Astrocyte (in vitro differentiated cells and primary cell): ENCODE data around the gene EID3. TPM values are rescaled to one million over a fixed set of nuclear protein-coding genes. Genes with fewer than 3 reads are reported as not detected.

Experiments
- DNase-seq: peaks from one replicate; pipeline ENCODE4 v3.0.0-alpha.2; 2010; ENCODE audit warnings: low read depth
- FAIRE-seq: peaks from 2 replicates; lab custom pipeline; 2011; peaks lifted over from hg19 to GRCh38; lab: Jason Lieb, UNC
- H2AFZ ChIP-seq: 2 replicates; pipeline ENCODE4 v1.6.0; 2012; ENCODE audit warnings: low read depth, low read length, inconsistent platforms
- H3K27ac ChIP-seq: 2 replicates; pipeline ENCODE4 v1.5.1; 2011; ENCODE audit warnings: low read depth, low read length, inconsistent platforms
- H3K27me3 ChIP-seq: 2 replicates; pipeline ENCODE4 v1.6.0; 2011; ENCODE audit warnings: low read length, inconsistent platforms; ENCODE audit not compliant: insufficient read depth
- H3K36me3 ChIP-seq: 2 replicates; pipeline ENCODE4 v1.5.1; 2011; ENCODE audit warnings: low read length, inconsistent platforms; ENCODE audit not compliant: insufficient read depth
- H3K4me1 ChIP-seq: 2 replicates; pipeline ENCODE4 v1.5.1; 2011; ENCODE audit warnings: low read length, inconsistent platforms; ENCODE audit not compliant: insufficient read depth
- H3K4me2 ChIP-seq: 2 replicates; pipeline ENCODE4 v1.6.0; 2012; ENCODE audit warnings: low read length, inconsistent platforms
- H3K4me3 ChIP-seq: 2 replicates; pipeline ENCODE4 v1.5.1; 2011; ENCODE audit warnings: low read depth, mild to moderate bottlenecking, low read length, inconsistent platforms; ENCODE audit not compliant: insufficient read depth
- H3K79me2 ChIP-seq: 2 replicates; pipeline ENCODE4 v1.6.0; 2012; ENCODE audit warnings: mild to moderate bottlenecking, low read length, inconsistent platforms; ENCODE audit not compliant: insufficient read depth
- H3K9ac ChIP-seq: 2 replicates; pipeline ENCODE4 v1.6.0; 2012; ENCODE audit warnings: mild to moderate bottlenecking, low read length, inconsistent platforms
- H3K9me3 ChIP-seq: 2 replicates; pipeline ENCODE4 v1.5.1; 2012; ENCODE audit warnings: low read depth, mild to moderate bottlenecking, low read length, inconsistent platforms; ENCODE audit not compliant: insufficient read depth
- H4K20me1 ChIP-seq: 2 replicates; pipeline ENCODE4 v1.6.0; 2012; ENCODE audit warnings: low read length, inconsistent platforms; ENCODE audit not compliant: insufficient read depth
- H3K27ac Mint-ChIP-seq: one replicate; pipeline ENCODE4 v1.8.0; 2021; ENCODE audit warnings: mild to moderate bottlenecking, mixed read lengths; ENCODE audit not compliant: unreplicated experiment
- H3K27me3 Mint-ChIP-seq: one replicate; pipeline ENCODE4 v1.8.0; 2021; ENCODE audit warnings: low read depth, mixed read lengths; ENCODE audit not compliant: unreplicated experiment
- H3K36me3 Mint-ChIP-seq: one replicate; pipeline ENCODE4 v1.8.0; 2021; ENCODE audit warnings: low read depth, mixed read lengths; ENCODE audit not compliant: unreplicated experiment
- H3K4me1 Mint-ChIP-seq: one replicate; pipeline ENCODE4 v1.8.0; 2021; ENCODE audit warnings: low read depth, mixed read lengths; ENCODE audit not compliant: unreplicated experiment
- H3K4me3 Mint-ChIP-seq: one replicate; pipeline ENCODE4 v1.8.0; 2021; ENCODE audit warnings: mild to moderate bottlenecking, moderate library complexity, mixed read lengths; ENCODE audit not compliant: unreplicated experiment
- H3K9me3 Mint-ChIP-seq: one replicate; pipeline ENCODE4 v1.8.0; 2021; ENCODE audit warnings: mild to moderate bottlenecking, mixed read lengths; ENCODE audit not compliant: unreplicated experiment
- EZH2 ChIP-seq: IDR thresholded peaks from 2 replicates; pipeline ENCODE4 v1.6.1; 2012; ENCODE audit warnings: mild to moderate bottlenecking, low read length, inconsistent platforms; ENCODE audit not compliant: insufficient read depth
- total RNA-seq: library from RNA; stranded (reverse); gene quantifications from 2 replicates; pipeline ENCODE4 v1.2.1, GENCODE V29; 2021

EID3 gene
- total RNA-seq, 1 donor from 2014 or later: 1.9 TPM

DNA sequence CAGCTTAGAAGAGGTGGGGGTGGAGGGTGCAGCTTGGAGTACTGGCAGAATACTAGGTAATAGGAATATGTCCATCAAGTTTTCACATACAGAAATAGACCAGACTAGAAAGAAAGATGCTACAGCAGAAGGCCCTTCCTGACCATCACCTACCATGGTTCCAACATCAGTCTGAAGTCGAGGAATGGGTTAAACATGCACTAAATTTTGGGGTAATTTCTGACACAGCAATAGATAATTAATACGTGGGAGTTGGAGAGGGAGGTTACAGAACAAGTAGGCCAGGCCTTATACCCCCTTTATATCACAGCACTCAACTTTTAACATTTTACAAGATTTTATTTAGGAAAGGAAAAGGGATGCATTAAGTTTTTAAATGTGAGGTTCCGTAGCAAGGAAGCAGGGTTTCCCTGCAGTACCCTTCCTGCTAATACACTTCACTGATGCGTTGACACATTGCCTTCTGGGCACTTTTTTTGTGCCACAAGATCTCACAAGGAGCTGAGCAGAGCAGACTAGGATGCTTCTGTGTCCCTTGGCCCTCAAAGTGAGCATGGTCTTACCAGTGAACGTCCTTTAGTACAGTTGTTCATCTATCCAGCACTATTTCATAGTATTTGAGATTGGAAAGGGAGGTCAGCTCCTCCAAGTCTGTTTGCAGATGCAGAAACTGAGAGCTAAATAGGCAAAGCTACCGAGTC, 50.8 kb downstream of the EID3 start:
- H4K20me1 ChIP-seq: peaks cover 54% of the 10 kb centered on the region

More for the DNA sequence above, 50.8 kb downstream of the EID3 start:
- Histone ChIP-seq H3K9ac (no peak overlapping the region), H3K27me3 (no peaks in the 10 kb centered on the region), H2AFZ (no peak overlapping the region), H3K4me3 (no peak overlapping the region), H3K79me2 (peaks cover 13% of the 10 kb centered on the region), H3K4me1 (no peaks in the 10 kb centered on the region), H3K9me3 (no peaks in the 10 kb centered on the region), H3K27ac (no peak overlapping the region), H3K36me3 (peaks cover 30% of the 10 kb centered on the region), H3K4me2 (no peak overlapping the region)
- no peak for TF ChIP-seq EZH2
- DNase-seq (no peak), FAIRE-seq (no peak)
- H3K36me3 Mint-ChIP-seq: peaks cover 12% of the 10 kb centered on the region
- no peaks in the 10 kb centered on the region for H3K9me3 Mint-ChIP-seq
- H3K4me3 Mint-ChIP-seq: no peak overlapping the region
- H3K4me1 Mint-ChIP-seq: peaks cover 5% of the 10 kb centered on the region
- no peaks in the 10 kb centered on the region for H3K27me3 Mint-ChIP-seq
- H3K27ac Mint-ChIP-seq: no peak overlapping the region

Other genes starting within 250 kb of the EID3 start
- gene HCFC2, start 239.2 kb upstream of the EID3 start, total RNA-seq: 10.3 and 10.7 TPM in 2 replicates
- gene NFYB, start 165.5 kb upstream of the EID3 start, total RNA-seq: 12.3 and 14.8 TPM in 2 replicates
- 133 and 176 TPM in 2 replicates for gene TXNRD1, start 88.0 kb upstream of the EID3 start, total RNA-seq
- gene CHST11, start 153.2 kb downstream of the EID3 start, total RNA-seq: 30.0 and 30.2 TPM in 2 replicates